Neutrophil (primary cell): ENCODE data around the gene ENO1.

Experiments
- H3K27ac ChIP-seq: fragments of 200-600 bp; sonication (generic); 2 replicates; pipeline ENCODE4 v1.5.1; 2016; ENCODE audit warnings: mild to moderate bottlenecking, moderate library complexity
- H3K27me3 ChIP-seq: fragments of 200-600 bp; sonication (generic); 2 replicates; pipeline ENCODE4 v1.6.0; 2016; ENCODE audit warnings: mild to moderate bottlenecking
- H3K36me3 ChIP-seq: fragments of 200-600 bp; sonication (generic); 2 replicates; pipeline ENCODE4 v1.5.1; 2017
- H3K4me1 ChIP-seq, 2 experiments: fragments of 200-600 bp in 1 of 2; sonication (generic) in 1 of 2; 1 replicate in 1 of 2; 2 replicates in 1 of 2; pipeline versions ENCODE4 v1.5.1 to v1.6.1; 2013 to 2016; ENCODE audit warnings: low read depth in 1 of 2, low read length in 1 of 2, mild to moderate bottlenecking in 1 of 2, moderate library complexity in 1 of 2; ENCODE audit not compliant: control insufficient read depth in 1 of 2, insufficient read depth in 1 of 2
- H3K4me3 ChIP-seq, 2 experiments: fragments of 200-600 bp in 1 of 2; sonication (generic) in 1 of 2; 1 replicate in 1 of 2; 2 replicates in 1 of 2; pipeline ENCODE4 v1.5.1; 2013 to 2016; ENCODE audit warnings: low read depth in 1 of 2, low read length in 1 of 2, mild to moderate bottlenecking in 1 of 2, moderate library complexity in 1 of 2
- H3K9me3 ChIP-seq: fragments of 200-600 bp; sonication (generic); 2 replicates; pipeline ENCODE4 v1.5.1; 2016
- CTCF ChIP-seq: fragments of 200-600 bp; sonication (generic); IDR thresholded peaks from 2 replicates; pipeline ENCODE4 v1.5.1; 2016; ENCODE audit warnings: antibody characterized with exemption

Gene ENO1

GRCh38 chr1:8848663-8849386 is 29.7 kb downstream of the ENO1 start:
- H3K27ac ChIP-seq, result no peak overlapping the region
- TF ChIP-seq CTCF, result peak; percentile 78
- H3K4me3 ChIP-seq, result no peak overlapping the region
- no peaks in the 10 kb centered on the region for H3K36me3 ChIP-seq
- no peaks in the 10 kb centered on the region for H3K9me3 ChIP-seq
- H3K27me3 ChIP-seq, result no peaks in the 10 kb centered on the region
- peaks cover 3 to 4% of the 10 kb centered on the region in 2 experiments for H3K4me1 ChIP-seq

DNA sequence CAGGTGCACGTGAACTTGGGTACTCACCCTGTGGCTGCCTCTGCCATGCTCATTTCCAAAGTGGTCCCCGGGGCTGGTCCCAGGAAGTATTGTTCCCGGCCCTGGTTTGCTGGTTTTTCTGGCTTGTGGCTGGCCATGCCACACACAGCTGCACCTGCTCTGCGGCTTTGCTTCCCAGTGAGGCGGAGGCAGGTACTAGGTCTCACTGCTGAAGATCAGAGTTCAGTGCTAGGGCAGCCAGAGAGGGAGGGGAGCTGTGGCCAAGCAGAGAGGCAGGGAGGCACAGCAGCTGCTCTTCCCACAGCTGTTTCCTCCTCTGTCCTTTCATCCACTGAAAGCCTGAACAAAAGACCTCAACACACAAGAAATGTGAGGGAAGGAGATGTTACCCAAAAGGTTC is 30.5 kb downstream of the ENO1 start:
- Histone ChIP-seq H3K4me3 (no peak overlapping the region), H3K27ac (no peak overlapping the region), H3K27me3 (no peaks in the 10 kb centered on the region), H3K4me1 (peaks cover 3 to 4% of the 10 kb centered on the region in 2 experiments), H3K36me3 (no peaks in the 10 kb centered on the region), H3K9me3 (no peaks in the 10 kb centered on the region)
- no peak for TF ChIP-seq CTCF

GRCh38 chr1:8846263-8846662 is 32.2 kb downstream of the ENO1 start:
- Histone ChIP-seq H3K27ac (no peak overlapping the region), H3K9me3 (no peaks in the 10 kb centered on the region), H3K4me3 (no peak overlapping the region), H3K27me3 (no peaks in the 10 kb centered on the region), H3K4me1 (peaks cover 3 to 4% of the 10 kb centered on the region in 2 experiments), H3K36me3 (no peaks in the 10 kb centered on the region)
- no peak for TF ChIP-seq CTCF

DNA sequence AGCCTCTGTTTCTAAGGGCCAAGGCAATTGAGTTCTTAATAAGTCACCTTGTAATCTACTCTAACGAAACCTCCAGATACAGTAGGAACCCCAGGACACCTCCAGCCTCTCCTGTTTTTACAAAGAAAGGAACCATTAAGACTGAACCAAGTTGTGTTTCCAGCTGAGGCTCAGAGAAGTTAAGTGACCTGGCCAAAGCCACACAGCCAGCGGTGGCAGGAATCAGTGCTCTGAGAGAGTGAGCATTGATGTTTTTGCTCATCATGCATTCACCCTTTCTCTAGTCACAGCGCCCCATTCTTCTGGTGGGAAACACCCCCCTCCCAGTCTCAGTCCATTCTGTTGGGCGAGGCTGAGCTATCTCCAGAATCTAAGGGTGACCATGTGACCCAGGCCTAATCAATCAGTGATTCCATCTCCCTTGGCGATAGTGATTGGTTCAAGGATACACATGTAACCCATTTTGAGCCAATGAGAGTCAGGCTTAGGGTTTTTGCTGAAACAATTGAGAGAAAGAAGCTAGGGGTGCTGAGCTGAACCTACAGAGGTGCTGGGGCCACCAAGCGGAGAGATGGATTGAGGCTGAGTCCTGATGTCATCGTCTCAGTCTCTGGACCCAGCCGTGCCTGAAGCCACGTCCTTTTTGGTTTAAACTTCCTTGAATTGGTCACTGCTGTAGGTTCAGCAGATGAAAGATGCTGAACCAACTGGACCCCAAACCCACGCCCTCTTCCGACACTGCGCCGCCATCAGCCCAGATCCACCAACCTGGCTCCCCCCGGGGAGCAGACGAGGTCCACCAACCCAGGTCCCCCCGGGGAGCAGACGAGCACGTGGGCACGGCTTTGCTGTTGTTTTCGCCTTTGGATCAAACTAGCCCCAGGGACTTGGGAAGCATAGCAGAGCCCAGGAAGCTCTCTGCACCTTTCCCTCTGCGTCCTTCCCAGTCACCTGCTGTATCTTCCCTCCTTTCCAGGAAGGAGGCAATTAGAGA is 33.1 kb downstream of the ENO1 start:
- Histone ChIP-seq H3K27me3 (no peaks in the 10 kb centered on the region), H3K27ac (no peak overlapping the region), H3K4me1 (peaks cover 3 to 4% of the 10 kb centered on the region in 2 experiments), H3K9me3 (no peaks in the 10 kb centered on the region), H3K4me3 (no peak overlapping the region), H3K36me3 (no peaks in the 10 kb centered on the region)
- TF ChIP-seq CTCF, result no peak

- no peak for TF ChIP-seq CTCF
- H3K27ac ChIP-seq, result no peak overlapping the region
- no peak overlapping the region for H3K4me3 ChIP-seq
- no peaks in the 10 kb centered on the region for H3K27me3 ChIP-seq
- H3K4me1 ChIP-seq, result peaks cover 3 to 4% of the 10 kb centered on the region in 2 experiments
- H3K36me3 ChIP-seq, result no peaks in the 10 kb centered on the region
- H3K9me3 ChIP-seq, result no peaks in the 10 kb centered on the region
Measured at GRCh38 chr1:8844501-8845006, 33.9 kb downstream of the ENO1 start.
